Measurements from ENCODE around the gene NBR1.
"Not testable (repeated sequence)": the region's sequence is repeated elsewhere in the genome, so short reads cannot be mapped to it uniquely, and the experiment has no call there.

Gene NBR1

GRCh38 chr17:43155666-43156065 lies 15.3 kb upstream of the NBR1 start:
- no peak for DNase-seq

- not testable (repeated sequence) for DNase-seq
Observed at GRCh38 chr17:43159232-43159631, 11.8 kb upstream of the NBR1 start.

GRCh38 chr17:43159957-43160356 lies 11.1 kb upstream of the NBR1 start:
- DNase-seq: not testable (repeated sequence)

- not testable (repeated sequence) for DNase-seq
Observed at GRCh38 chr17:43165971-43166370, 5.0 kb upstream of the NBR1 start.

GRCh38 chr17:43169561-43170139 lies 1.4 kb upstream of the NBR1 start:
- no peak for DNase-seq

- peak; percentile 96 for DNase-seq
Observed at GRCh38 chr17:43170140-43170765, 761 bp upstream of the NBR1 start.

GRCh38 chr17:43171586-43172487 lies 823 bp downstream of the NBR1 start:
- peak; percentile 17 for DNase-seq

- DNase-seq: no peak
Observed at GRCh38 chr17:43175213-43176118, 4.5 kb downstream of the NBR1 start.

- DNase-seq: no peak
Observed at GRCh38 chr17:43176119-43176570, 5.1 kb downstream of the NBR1 start.

GRCh38 chr17:43183921-43184320 lies 12.9 kb downstream of the NBR1 start:
- no peak for DNase-seq

- not testable (repeated sequence) for DNase-seq
Observed at GRCh38 chr17:43186656-43187055, 15.6 kb downstream of the NBR1 start.

GRCh38 chr17:43193251-43193650 lies 22.2 kb downstream of the NBR1 start:
- no peak for DNase-seq

GRCh38 chr17:43199633-43200032 lies 28.6 kb downstream of the NBR1 start:
- DNase-seq: no peak

- DNase-seq: no peak
Observed at GRCh38 chr17:43200127-43200526, 29.1 kb downstream of the NBR1 start.

GRCh38 chr17:43203013-43203412 lies 32.0 kb downstream of the NBR1 start:
- DNase-seq: not testable (repeated sequence)

- no peak for DNase-seq
Observed at GRCh38 chr17:43210576-43210975, 39.6 kb downstream of the NBR1 start.

- peak; percentile 3 for DNase-seq
Observed at GRCh38 chr17:43211123-43211479, 40.1 kb downstream of the NBR1 start.

GRCh38 chr17:43211480-43212402 lies 40.7 kb downstream of the NBR1 start, which contains the start of gene TMEM106A:
Gene TMEM106A, plus strand, starts transcription at chr17:43211875. Its CDS starts 1,167 bp downstream, at chr17:43213042.
- peak; percentile 77 for DNase-seq

- DNase-seq: no peak
Observed at GRCh38 chr17:43212641-43213490, 41.9 kb downstream of the NBR1 start.

- no peak for DNase-seq
Observed at GRCh38 chr17:43213545-43213944, 42.5 kb downstream of the NBR1 start.

Data from CD4-positive, alpha-beta T cell treated with Interleukin-21 for 1 hour (primary cell).